Measurements from ENCODE around the gene HDAC4.

HDAC4 gene

GRCh38 chr2:238999291-238999741 lies 401.5 kb downstream of the HDAC4 start:
- DNase-seq (ENCODE audit: low read depth): peak; percentile 24
- H3K4me3 ChIP-seq (ENCODE audit: low read depth, low read length): no peak overlapping the region

GRCh38 chr2:238998801-238999200 lies 402.0 kb downstream of the HDAC4 start:
- no peak overlapping the region for H3K4me3 ChIP-seq (ENCODE audit: low read depth, low read length)
- no peak for DNase-seq (ENCODE audit: low read depth)
- no peak for TF ChIP-seq CTCF (conservative IDR thresholded peaks at IDR 0.05; ENCODE audit: low read depth, low read length)

More at GRCh38 chr2:238999291-238999741, 401.5 kb downstream of the HDAC4 start:
- TF ChIP-seq CTCF (conservative IDR thresholded peaks at IDR 0.05; ENCODE audit: low read depth, low read length): no peak

Measured in choroid plexus epithelial cell (primary cell).